ENCODE measurements around the gene KIF12. TPM values are rescaled to one million over a fixed set of nuclear protein-coding genes. Genes with fewer than 3 reads are reported as not detected.

The KIF12 gene
- polyA plus RNA-seq (2012; ENCODE audit: low read depth, missing spikeins) = not detected

- TF ChIP-seq PAX5 (IDR thresholded peaks at IDR 0.05; ENCODE audit: insufficient read depth, low read length, severe bottlenecking) = no peak
- no peak for TF ChIP-seq TAF1 (IDR thresholded peaks at IDR 0.05; ENCODE audit: low read depth, low read length)
- TF ChIP-seq POLR2A (IDR thresholded peaks at IDR 0.05; ENCODE audit: low read depth, low read length) = no peak
- no peak for TF ChIP-seq POLR2AphosphoS5 (IDR thresholded peaks at IDR 0.05; ENCODE audit: low read depth, low read length)
- TF ChIP-seq SPI1 (IDR thresholded peaks at IDR 0.05; ENCODE audit: low read depth, low read length) = no peak
- no peak for TF ChIP-seq POU2F2 (IDR thresholded peaks at IDR 0.05; ENCODE audit: low read depth, low read length)
- DNase-seq (ENCODE audit: insufficient read length, low spot score) (no peak), FAIRE-seq (no peak)
These were observed at the start of gene KIF12 for GRCh38 chr9:114098936-114099668. TSS of gene KIF12 (minus strand) at chr9:114099292. CDS start at chr9:114099276, 16 bp downstream.

- TF ChIP-seq POLR2AphosphoS5 (IDR thresholded peaks at IDR 0.05; ENCODE audit: low read depth, low read length) = no peak
- TF ChIP-seq POU2F2 (IDR thresholded peaks at IDR 0.05; ENCODE audit: low read depth, low read length) = no peak
- TF ChIP-seq TAF1 (IDR thresholded peaks at IDR 0.05; ENCODE audit: low read depth, low read length) = no peak
- no peak for TF ChIP-seq POLR2A (IDR thresholded peaks at IDR 0.05; ENCODE audit: low read depth, low read length)
- no peak for TF ChIP-seq PAX5 (IDR thresholded peaks at IDR 0.05; ENCODE audit: insufficient read depth, low read length, severe bottlenecking)
- TF ChIP-seq SPI1 (IDR thresholded peaks at IDR 0.05; ENCODE audit: low read depth, low read length) = no peak
- no peak for FAIRE-seq
- DNase-seq (ENCODE audit: insufficient read length, low spot score) = no peak
These were observed 47.6 kb upstream of the KIF12 start for GRCh38 chr9:114146735-114147134.

- DNase-seq (ENCODE audit: insufficient read length, low spot score) (no peak), FAIRE-seq (no peak)
- no peak for TF ChIP-seq POU2F2 (IDR thresholded peaks at IDR 0.05; ENCODE audit: low read depth, low read length)
- no peak for TF ChIP-seq PAX5 (IDR thresholded peaks at IDR 0.05; ENCODE audit: insufficient read depth, low read length, severe bottlenecking)
- TF ChIP-seq SPI1 (IDR thresholded peaks at IDR 0.05; ENCODE audit: low read depth, low read length) = no peak
- no peak for TF ChIP-seq POLR2A (IDR thresholded peaks at IDR 0.05; ENCODE audit: low read depth, low read length)
- TF ChIP-seq TAF1 (IDR thresholded peaks at IDR 0.05; ENCODE audit: low read depth, low read length) = no peak
- no peak for TF ChIP-seq POLR2AphosphoS5 (IDR thresholded peaks at IDR 0.05; ENCODE audit: low read depth, low read length)
These were observed 44.1 kb upstream of the KIF12 start for GRCh38 chr9:114143234-114143633.

GRCh38 chr9:114141553-114142402 is 42.7 kb upstream of the KIF12 start:
- no peak for DNase-seq (ENCODE audit: insufficient read length, low spot score)
- no peak for FAIRE-seq
- TF ChIP-seq POU2F2 (IDR thresholded peaks at IDR 0.05; ENCODE audit: low read depth, low read length) (no peak), SPI1 (IDR thresholded peaks at IDR 0.05; ENCODE audit: low read depth, low read length) (no peak), PAX5 (IDR thresholded peaks at IDR 0.05; ENCODE audit: insufficient read depth, low read length, severe bottlenecking) (no peak), TAF1 (IDR thresholded peaks at IDR 0.05; ENCODE audit: low read depth, low read length) (no peak), POLR2A (IDR thresholded peaks at IDR 0.05; ENCODE audit: low read depth, low read length) (no peak), POLR2AphosphoS5 (IDR thresholded peaks at IDR 0.05; ENCODE audit: low read depth, low read length) (no peak)

GRCh38 chr9:114140850-114141249 is 41.8 kb upstream of the KIF12 start:
- FAIRE-seq (no peak), DNase-seq (ENCODE audit: insufficient read length, low spot score) (no peak)
- TF ChIP-seq POLR2A (IDR thresholded peaks at IDR 0.05; ENCODE audit: low read depth, low read length) (no peak), SPI1 (IDR thresholded peaks at IDR 0.05; ENCODE audit: low read depth, low read length) (no peak), PAX5 (IDR thresholded peaks at IDR 0.05; ENCODE audit: insufficient read depth, low read length, severe bottlenecking) (no peak), TAF1 (IDR thresholded peaks at IDR 0.05; ENCODE audit: low read depth, low read length) (no peak), POLR2AphosphoS5 (IDR thresholded peaks at IDR 0.05; ENCODE audit: low read depth, low read length) (no peak), POU2F2 (IDR thresholded peaks at IDR 0.05; ENCODE audit: low read depth, low read length) (no peak)

GRCh38 chr9:114140401-114140800 is 41.3 kb upstream of the KIF12 start:
- FAIRE-seq (no peak), DNase-seq (ENCODE audit: insufficient read length, low spot score) (no peak)
- TF ChIP-seq SPI1 (IDR thresholded peaks at IDR 0.05; ENCODE audit: low read depth, low read length) (no peak), POU2F2 (IDR thresholded peaks at IDR 0.05; ENCODE audit: low read depth, low read length) (no peak), TAF1 (IDR thresholded peaks at IDR 0.05; ENCODE audit: low read depth, low read length) (no peak), POLR2A (IDR thresholded peaks at IDR 0.05; ENCODE audit: low read depth, low read length) (no peak), POLR2AphosphoS5 (IDR thresholded peaks at IDR 0.05; ENCODE audit: low read depth, low read length) (no peak), PAX5 (IDR thresholded peaks at IDR 0.05; ENCODE audit: insufficient read depth, low read length, severe bottlenecking) (no peak)

GRCh38 chr9:114139071-114139470 is 40.0 kb upstream of the KIF12 start:
- no peak for TF ChIP-seq POLR2AphosphoS5 (IDR thresholded peaks at IDR 0.05; ENCODE audit: low read depth, low read length)
- no peak for TF ChIP-seq PAX5 (IDR thresholded peaks at IDR 0.05; ENCODE audit: insufficient read depth, low read length, severe bottlenecking)
- TF ChIP-seq TAF1 (IDR thresholded peaks at IDR 0.05; ENCODE audit: low read depth, low read length) = no peak
- no peak for TF ChIP-seq SPI1 (IDR thresholded peaks at IDR 0.05; ENCODE audit: low read depth, low read length)
- no peak for TF ChIP-seq POU2F2 (IDR thresholded peaks at IDR 0.05; ENCODE audit: low read depth, low read length)
- TF ChIP-seq POLR2A (IDR thresholded peaks at IDR 0.05; ENCODE audit: low read depth, low read length) = no peak
- FAIRE-seq (no peak), DNase-seq (ENCODE audit: insufficient read length, low spot score) (no peak)

GRCh38 chr9:114138552-114138971 is 39.5 kb upstream of the KIF12 start:
- DNase-seq (ENCODE audit: insufficient read length, low spot score) (no peak), FAIRE-seq (no peak)
- TF ChIP-seq POU2F2 (IDR thresholded peaks at IDR 0.05; ENCODE audit: low read depth, low read length) = no peak
- TF ChIP-seq TAF1 (IDR thresholded peaks at IDR 0.05; ENCODE audit: low read depth, low read length) = no peak
- no peak for TF ChIP-seq POLR2A (IDR thresholded peaks at IDR 0.05; ENCODE audit: low read depth, low read length)
- TF ChIP-seq SPI1 (IDR thresholded peaks at IDR 0.05; ENCODE audit: low read depth, low read length) = no peak
- no peak for TF ChIP-seq PAX5 (IDR thresholded peaks at IDR 0.05; ENCODE audit: insufficient read depth, low read length, severe bottlenecking)
- no peak for TF ChIP-seq POLR2AphosphoS5 (IDR thresholded peaks at IDR 0.05; ENCODE audit: low read depth, low read length)

- no peak for FAIRE-seq
- TF ChIP-seq SPI1 (IDR thresholded peaks at IDR 0.05; ENCODE audit: low read depth, low read length) (no peak), POU2F2 (IDR thresholded peaks at IDR 0.05; ENCODE audit: low read depth, low read length) (no peak), POLR2AphosphoS5 (IDR thresholded peaks at IDR 0.05; ENCODE audit: low read depth, low read length) (no peak), PAX5 (IDR thresholded peaks at IDR 0.05; ENCODE audit: insufficient read depth, low read length, severe bottlenecking) (no peak), TAF1 (IDR thresholded peaks at IDR 0.05; ENCODE audit: low read depth, low read length) (no peak), POLR2A (IDR thresholded peaks at IDR 0.05; ENCODE audit: low read depth, low read length) (no peak)
- no peak for DNase-seq (ENCODE audit: insufficient read length, low spot score)
These were observed 38.7 kb upstream of the KIF12 start for GRCh38 chr9:114137831-114138230.

Data from GM12891 (cell line).